Measurements from ENCODE around the gene FHL2.

DNA sequence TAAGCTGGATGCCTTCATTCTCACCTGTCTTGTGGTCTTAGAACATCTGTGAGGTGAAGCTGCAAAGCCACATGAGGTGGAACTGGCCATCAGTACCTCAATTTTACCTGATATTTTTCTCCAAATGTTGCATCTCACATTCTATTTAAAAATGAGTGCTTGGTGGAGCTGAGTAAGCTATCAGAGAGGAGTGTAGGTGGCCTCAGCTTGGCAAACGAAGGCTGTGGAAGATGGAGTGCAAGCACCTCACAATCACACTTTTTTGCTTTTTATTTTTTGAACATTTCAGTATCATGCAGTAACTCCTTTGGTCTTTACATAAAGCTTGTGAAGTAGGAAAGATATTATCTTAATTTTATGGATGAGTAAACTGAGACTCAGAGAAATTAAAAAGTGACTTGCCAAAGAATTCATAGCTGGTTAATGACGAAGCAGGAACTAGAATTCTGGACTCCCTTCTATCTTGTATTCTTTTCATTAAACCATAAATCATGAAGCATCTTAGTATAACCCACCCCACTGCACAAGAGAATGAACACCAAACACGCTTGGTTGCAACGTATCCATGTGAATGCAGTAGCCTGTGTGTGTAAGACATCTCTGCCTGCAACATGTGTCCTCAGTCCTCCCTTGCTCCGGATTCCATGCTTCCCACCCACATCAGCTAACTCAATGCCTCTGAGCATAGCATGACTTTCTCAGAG is 34.3 kb downstream of the FHL2 start:
- TF ChIP-seq, protein P1, sequence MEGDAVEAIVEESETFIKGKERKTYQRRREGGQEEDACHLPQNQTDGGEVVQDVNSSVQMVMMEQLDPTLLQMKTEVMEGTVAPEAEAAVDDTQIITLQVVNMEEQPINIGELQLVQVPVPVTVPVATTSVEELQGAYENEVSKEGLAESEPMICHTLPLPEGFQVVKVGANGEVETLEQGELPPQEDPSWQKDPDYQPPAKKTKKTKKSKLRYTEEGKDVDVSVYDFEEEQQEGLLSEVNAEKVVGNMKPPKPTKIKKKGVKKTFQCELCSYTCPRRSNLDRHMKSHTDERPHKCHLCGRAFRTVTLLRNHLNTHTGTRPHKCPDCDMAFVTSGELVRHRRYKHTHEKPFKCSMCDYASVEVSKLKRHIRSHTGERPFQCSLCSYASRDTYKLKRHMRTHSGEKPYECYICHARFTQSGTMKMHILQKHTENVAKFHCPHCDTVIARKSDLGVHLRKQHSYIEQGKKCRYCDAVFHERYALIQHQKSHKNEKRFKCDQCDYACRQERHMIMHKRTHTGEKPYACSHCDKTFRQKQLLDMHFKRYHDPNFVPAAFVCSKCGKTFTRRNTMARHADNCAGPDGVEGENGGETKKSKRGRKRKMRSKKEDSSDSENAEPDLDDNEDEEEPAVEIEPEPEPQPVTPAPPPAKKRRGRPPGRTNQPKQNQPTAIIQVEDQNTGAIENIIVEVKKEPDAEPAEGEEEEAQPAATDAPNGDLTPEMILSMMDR (IDR thresholded peaks at IDR 0.05) = no peak
- no peak for TF ChIP-seq POLR2A (IDR thresholded peaks at IDR 0.05)

Data from Peyer's patch (tissue), 4 donors.